Measurements from ENCODE around the gene JAKMIP2.

DNA sequence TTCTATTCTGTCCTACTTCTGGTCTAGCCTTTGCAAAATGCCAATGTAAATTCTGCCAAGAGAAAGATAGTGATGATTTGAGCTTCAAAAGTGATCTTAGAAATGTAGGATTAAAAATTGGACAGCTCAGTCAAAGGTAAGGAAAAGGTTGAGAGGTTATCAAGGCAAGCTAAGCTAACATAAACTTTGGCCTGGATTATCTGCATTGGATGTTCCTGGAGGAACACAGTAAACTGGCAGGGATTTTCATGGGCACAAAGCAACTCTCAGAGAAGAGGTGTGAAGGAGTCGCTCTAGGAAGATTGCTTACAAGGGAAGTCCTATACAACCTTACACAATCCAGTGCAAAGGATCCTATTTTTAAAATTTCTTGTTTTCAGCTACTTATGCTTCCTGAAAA is 115.2 kb downstream of the JAKMIP2 start:
- TF ChIP-seq, protein P1, sequence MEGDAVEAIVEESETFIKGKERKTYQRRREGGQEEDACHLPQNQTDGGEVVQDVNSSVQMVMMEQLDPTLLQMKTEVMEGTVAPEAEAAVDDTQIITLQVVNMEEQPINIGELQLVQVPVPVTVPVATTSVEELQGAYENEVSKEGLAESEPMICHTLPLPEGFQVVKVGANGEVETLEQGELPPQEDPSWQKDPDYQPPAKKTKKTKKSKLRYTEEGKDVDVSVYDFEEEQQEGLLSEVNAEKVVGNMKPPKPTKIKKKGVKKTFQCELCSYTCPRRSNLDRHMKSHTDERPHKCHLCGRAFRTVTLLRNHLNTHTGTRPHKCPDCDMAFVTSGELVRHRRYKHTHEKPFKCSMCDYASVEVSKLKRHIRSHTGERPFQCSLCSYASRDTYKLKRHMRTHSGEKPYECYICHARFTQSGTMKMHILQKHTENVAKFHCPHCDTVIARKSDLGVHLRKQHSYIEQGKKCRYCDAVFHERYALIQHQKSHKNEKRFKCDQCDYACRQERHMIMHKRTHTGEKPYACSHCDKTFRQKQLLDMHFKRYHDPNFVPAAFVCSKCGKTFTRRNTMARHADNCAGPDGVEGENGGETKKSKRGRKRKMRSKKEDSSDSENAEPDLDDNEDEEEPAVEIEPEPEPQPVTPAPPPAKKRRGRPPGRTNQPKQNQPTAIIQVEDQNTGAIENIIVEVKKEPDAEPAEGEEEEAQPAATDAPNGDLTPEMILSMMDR (IDR thresholded peaks at IDR 0.05), result no peak
- TF ChIP-seq POLR2A (IDR thresholded peaks at IDR 0.05), result no peak
- no peak for TF ChIP-seq POLR2AphosphoS5 (IDR thresholded peaks at IDR 0.05; ENCODE audit: insufficient read depth in 1 of 2, low read depth in 1 of 2)
